Measurements from ENCODE around the gene BUD13. TPM values are rescaled to one million over a fixed set of nuclear protein-coding genes. Genes with fewer than 3 reads are reported as not detected.

The BUD13 gene
- total and polyA plus RNA-seq, 2 of the 4 experiments (the other 2 are of a cell fraction), result 11.2 to 14.0 TPM

DNA sequence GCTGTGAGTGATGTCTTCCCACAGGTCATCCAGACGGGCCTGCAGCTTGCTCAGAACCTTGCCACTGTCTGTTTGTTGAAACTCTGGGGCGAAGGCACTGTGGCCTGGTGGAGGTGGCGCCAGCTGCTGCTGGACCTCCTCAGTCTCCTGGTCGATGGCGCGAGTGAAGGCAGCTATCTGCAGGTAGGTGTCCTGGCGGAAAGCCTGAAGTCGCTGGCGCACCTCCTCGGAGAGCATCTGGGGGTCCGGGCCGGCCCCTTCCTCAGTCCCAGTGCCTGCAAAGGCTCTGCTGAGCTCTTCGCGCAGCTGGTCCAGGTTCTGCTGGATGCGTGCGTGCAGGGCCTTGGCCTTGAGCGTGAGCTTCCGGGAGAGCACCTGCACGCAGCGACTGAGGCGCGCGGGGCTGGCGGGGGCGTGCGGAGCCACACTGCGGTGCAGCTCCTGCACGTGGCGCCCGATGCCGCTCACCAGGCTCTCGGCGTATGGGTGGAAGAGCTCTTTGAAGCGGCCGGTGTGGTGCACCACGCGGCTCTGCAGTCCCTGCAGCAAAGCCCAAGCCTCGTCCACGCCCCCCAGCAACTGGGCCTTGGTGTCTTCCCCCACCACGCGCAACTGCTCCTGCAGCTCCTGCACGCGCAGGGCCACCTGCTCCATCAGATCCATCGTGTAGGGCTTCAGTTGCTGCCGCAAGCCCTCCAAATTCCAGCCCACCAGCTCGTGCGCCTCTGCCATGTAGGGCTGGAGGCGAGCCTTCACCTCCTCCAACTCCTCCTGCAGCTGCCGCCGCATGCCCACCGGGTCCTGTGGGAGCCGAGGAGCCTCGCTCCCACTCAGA is 17.6 kb upstream of the BUD13 start:
- Histone ChIP-seq H3K4me3 (ENCODE audit: insufficient read depth, low read depth, low read length) (no peak overlapping the region), H2BK20ac (ENCODE audit: low read depth, low read length) (no peak overlapping the region), H2AK5ac (ENCODE audit: low read depth, low read length) (no peak overlapping the region), H2AK9ac (replicated peaks; ENCODE audit: low read depth, low read length, poor library complexity) (no peak overlapping the region), H3K79me1 (ENCODE audit: low read depth in 1 of 2, low read length in 2 of 2) (peaks cover 23 to 33% of the 10 kb centered on the region in 2 experiments), H3K27me3 (ENCODE audit: control insufficient read depth, insufficient read depth, low read length) (no peaks in the 10 kb centered on the region), H2BK5ac (ENCODE audit: low read depth, low read length, poor library complexity, severe bottlenecking) (no peak overlapping the region), H4K20me1 (ENCODE audit: insufficient read depth, low read length) (no peaks in the 10 kb centered on the region), H3K9me3 (ENCODE audit: control insufficient read depth, insufficient read depth, low read length) (no peaks in the 10 kb centered on the region), H3K9ac (ENCODE audit: low read depth, low read length) (no peak overlapping the region), H3K18ac (ENCODE audit: low read depth, low read length) (no peak overlapping the region), H2BK120ac (ENCODE audit: low read depth, low read length) (no peak overlapping the region), H3K4ac (ENCODE audit: low read depth, low read length) (no peak overlapping the region), H3K56ac (ENCODE audit: extremely low read depth, insufficient read depth, low read length) (no peak overlapping the region), H3K9me1 (ENCODE audit: insufficient read depth, low read length) (peaks cover 13% of the 10 kb centered on the region), H3K4me2 (ENCODE audit: low read depth, low read length) (no peak overlapping the region), H4K91ac (ENCODE audit: insufficient read depth, low read depth, low read length) (no peak overlapping the region), H4K5ac (ENCODE audit: low read depth, low read length) (no peak overlapping the region), H3K4me1 (ENCODE audit: control insufficient read depth, insufficient read depth, low read length) (peaks cover 6% of the 10 kb centered on the region), H3K36me3 (ENCODE audit: control insufficient read depth, insufficient read depth, low read length) (peaks cover 7% of the 10 kb centered on the region), H2BK15ac (ENCODE audit: low read depth, low read length) (no peak overlapping the region), H3K23ac (ENCODE audit: low read depth, low read length) (no peak overlapping the region), H3K27ac (ENCODE audit: insufficient read depth, low read length) (no peak overlapping the region), H3K14ac (replicated peaks; ENCODE audit: low read depth, low read length) (no peak overlapping the region), H2AFZ (replicated peaks; ENCODE audit: low read length, poor library complexity) (no peak overlapping the region), H4K8ac (ENCODE audit: low read depth in 2 of 2, low read length in 2 of 2) (no peak overlapping the region)
- 84% methylated on average over 34 of the region's 53 CpGs; no CpG with 5 or more reads in 1 of the 2 experiments for WGBS, 2 experiments (ENCODE audit: extremely low coverage in 2 of 2, insufficient read length in 1 of 2)
- POLR2A ChIA-PET (ENCODE audit: unreplicated experiment), result no interaction called here
- no TSS peak for BruUV-seq (replicated peaks)
- no peak for DNase-seq
- intact Hi-C loops (cut with micrococcal nuclease), result loop anchor here (1.0 to 5.0 kb wide), 3 partner anchors 82 to 316 kb away; partner anchors contain the start of gene SIK3
- dilution Hi-C loops (cut with HindIII; ENCODE audit: low sequenced_read_pairs, unreplicated experiment), result no loop called here
- CTCF ChIA-PET, result interaction anchor here (0.5 to 2.3 kb wide), 15 partner anchors 8 to 384 kb away, joined by 3 to 30 read pairs (median 3); partner anchors contain the start of gene APOA4
- in situ Hi-C loops (cut with MboI; ENCODE audit: low sequenced_read_pairs), result loop anchor here (5.0 kb wide), 1 partner anchor 312 kb away; no protein-coding TSS in a partner anchor
- ATAC-seq (ENCODE audit: low read depth), result no peak
- TF ChIP-seq MXI1 (IDR thresholded peaks at IDR 0.05; ENCODE audit: borderline replicate concordance, low read depth, low read length), result no peak
- no peak for TF ChIP-seq POLR2A (IDR thresholded peaks at IDR 0.05; ENCODE audit: low read depth, low read length)
- no peak for TF ChIP-seq RFX5 (IDR thresholded peaks at IDR 0.05; ENCODE audit: low read depth, low read length)
- TF ChIP-seq MAZ (IDR thresholded peaks at IDR 0.05; ENCODE audit: borderline replicate concordance, low read depth, low read length), result no peak
- TF ChIP-seq, protein P1, sequence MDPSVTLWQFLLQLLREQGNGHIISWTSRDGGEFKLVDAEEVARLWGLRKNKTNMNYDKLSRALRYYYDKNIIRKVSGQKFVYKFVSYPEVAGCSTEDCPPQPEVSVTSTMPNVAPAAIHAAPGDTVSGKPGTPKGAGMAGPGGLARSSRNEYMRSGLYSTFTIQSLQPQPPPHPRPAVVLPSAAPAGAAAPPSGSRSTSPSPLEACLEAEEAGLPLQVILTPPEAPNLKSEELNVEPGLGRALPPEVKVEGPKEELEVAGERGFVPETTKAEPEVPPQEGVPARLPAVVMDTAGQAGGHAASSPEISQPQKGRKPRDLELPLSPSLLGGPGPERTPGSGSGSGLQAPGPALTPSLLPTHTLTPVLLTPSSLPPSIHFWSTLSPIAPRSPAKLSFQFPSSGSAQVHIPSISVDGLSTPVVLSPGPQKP (IDR thresholded peaks at IDR 0.05; ENCODE audit: borderline replicate concordance, low read depth, low read length), result no peak
- TF ChIP-seq, protein P2, sequence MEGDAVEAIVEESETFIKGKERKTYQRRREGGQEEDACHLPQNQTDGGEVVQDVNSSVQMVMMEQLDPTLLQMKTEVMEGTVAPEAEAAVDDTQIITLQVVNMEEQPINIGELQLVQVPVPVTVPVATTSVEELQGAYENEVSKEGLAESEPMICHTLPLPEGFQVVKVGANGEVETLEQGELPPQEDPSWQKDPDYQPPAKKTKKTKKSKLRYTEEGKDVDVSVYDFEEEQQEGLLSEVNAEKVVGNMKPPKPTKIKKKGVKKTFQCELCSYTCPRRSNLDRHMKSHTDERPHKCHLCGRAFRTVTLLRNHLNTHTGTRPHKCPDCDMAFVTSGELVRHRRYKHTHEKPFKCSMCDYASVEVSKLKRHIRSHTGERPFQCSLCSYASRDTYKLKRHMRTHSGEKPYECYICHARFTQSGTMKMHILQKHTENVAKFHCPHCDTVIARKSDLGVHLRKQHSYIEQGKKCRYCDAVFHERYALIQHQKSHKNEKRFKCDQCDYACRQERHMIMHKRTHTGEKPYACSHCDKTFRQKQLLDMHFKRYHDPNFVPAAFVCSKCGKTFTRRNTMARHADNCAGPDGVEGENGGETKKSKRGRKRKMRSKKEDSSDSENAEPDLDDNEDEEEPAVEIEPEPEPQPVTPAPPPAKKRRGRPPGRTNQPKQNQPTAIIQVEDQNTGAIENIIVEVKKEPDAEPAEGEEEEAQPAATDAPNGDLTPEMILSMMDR (conservative IDR thresholded peaks at IDR 0.05; ENCODE audit: low read depth, low read length), result no peak
- TF ChIP-seq FOS (IDR thresholded peaks at IDR 0.05; ENCODE audit: low read depth, low read length), result no peak
- TF ChIP-seq SMC3 (IDR thresholded peaks at IDR 0.05; ENCODE audit: low read depth, low read length), result no peak
- TF ChIP-seq, protein P3, sequence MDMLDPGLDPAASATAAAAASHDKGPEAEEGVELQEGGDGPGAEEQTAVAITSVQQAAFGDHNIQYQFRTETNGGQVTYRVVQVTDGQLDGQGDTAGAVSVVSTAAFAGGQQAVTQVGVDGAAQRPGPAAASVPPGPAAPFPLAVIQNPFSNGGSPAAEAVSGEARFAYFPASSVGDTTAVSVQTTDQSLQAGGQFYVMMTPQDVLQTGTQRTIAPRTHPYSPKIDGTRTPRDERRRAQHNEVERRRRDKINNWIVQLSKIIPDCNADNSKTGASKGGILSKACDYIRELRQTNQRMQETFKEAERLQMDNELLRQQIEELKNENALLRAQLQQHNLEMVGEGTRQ (IDR thresholded peaks at IDR 0.05; ENCODE audit: low read depth, low read length), result no peak
- no peak for TF ChIP-seq MAFK (IDR thresholded peaks at IDR 0.05; ENCODE audit: low read depth, low read length)
- no peak for TF ChIP-seq RAD21 (IDR thresholded peaks at IDR 0.05; ENCODE audit: low read length)
- TF ChIP-seq BHLHE40 (IDR thresholded peaks at IDR 0.05; ENCODE audit: low read depth, low read length), result no peak
- TF ChIP-seq CEBPB (IDR thresholded peaks at IDR 0.05; ENCODE audit: low read depth, low read length), result no peak
- TF ChIP-seq CHD1 (IDR thresholded peaks at IDR 0.05; ENCODE audit: low read depth, low read length), result no peak
- no peak for TF ChIP-seq NFE2L2 (IDR thresholded peaks at IDR 0.05; ENCODE audit: low read depth, low read length)

All from IMR-90 (cell line).